ENCODE measurements around the gene NUDC. TPM values are rescaled to one million over a fixed set of nuclear protein-coding genes. Genes with fewer than 3 reads are reported as not detected.

Gene NUDC
- total and polyA plus RNA-seq, 9 of the 15 experiments (the other 6 are each of a cell fraction or from before 2014, with no cell fraction given): 9.8 to 234 (median 149) TPM

GRCh38 chr1:26900815-26901511 lies 20.6 kb upstream of the NUDC start (continued):
- TF ChIP-seq EHMT2 (IDR thresholded peaks at IDR 0.05): 0 out of 2 replicates have a peak, but pooled peaks have one; percentile 20
- TF ChIP-seq, protein P1, sequence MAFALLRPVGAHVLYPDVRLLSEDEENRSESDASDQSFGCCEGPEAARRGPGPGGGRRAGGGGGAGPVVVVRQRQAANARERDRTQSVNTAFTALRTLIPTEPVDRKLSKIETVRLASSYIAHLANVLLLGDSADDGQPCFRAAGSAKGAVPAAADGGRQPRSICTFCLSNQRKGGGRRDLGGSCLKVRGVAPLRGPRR (CRISPR knock-in tag; IDR thresholded peaks at IDR 0.05): no peak
- TF ChIP-seq CHAMP1 (IDR thresholded peaks at IDR 0.05): no peak
- TF ChIP-seq ARHGAP35 (IDR thresholded peaks at IDR 0.05; ENCODE audit: partially characterized antibody): no peak
- no peak for TF ChIP-seq POU5F1 (IDR thresholded peaks at IDR 0.05; ENCODE audit: borderline replicate concordance, low read depth, low read length, partially characterized antibody)
- no peak for TF ChIP-seq GTF2A2 (tag; IDR thresholded peaks at IDR 0.05)
- peak; percentile 68 for TF ChIP-seq RBM25 (IDR thresholded peaks at IDR 0.05; ENCODE audit: low read depth, low read length, severe bottlenecking)
- no peak for TF ChIP-seq RHOXF2B (CRISPR knock-in tag; conservative IDR thresholded peaks at IDR 0.05)
- no peak for TF ChIP-seq ZNF274 (IDR thresholded peaks at IDR 0.05; ENCODE audit: borderline replicate concordance, low read depth, low read length)
- TF ChIP-seq PTRF (tag; IDR thresholded peaks at IDR 0.05): peak; percentile 52; the same call in 1 of the 2 replicates
- TF ChIP-seq CHCHD3 (CRISPR knock-in tag; IDR thresholded peaks at IDR 0.05): no peak
- peak; percentile 90 for TF ChIP-seq ZNF121 (CRISPR knock-in tag; conservative IDR thresholded peaks at IDR 0.05)
- TF ChIP-seq, protein P2, sequence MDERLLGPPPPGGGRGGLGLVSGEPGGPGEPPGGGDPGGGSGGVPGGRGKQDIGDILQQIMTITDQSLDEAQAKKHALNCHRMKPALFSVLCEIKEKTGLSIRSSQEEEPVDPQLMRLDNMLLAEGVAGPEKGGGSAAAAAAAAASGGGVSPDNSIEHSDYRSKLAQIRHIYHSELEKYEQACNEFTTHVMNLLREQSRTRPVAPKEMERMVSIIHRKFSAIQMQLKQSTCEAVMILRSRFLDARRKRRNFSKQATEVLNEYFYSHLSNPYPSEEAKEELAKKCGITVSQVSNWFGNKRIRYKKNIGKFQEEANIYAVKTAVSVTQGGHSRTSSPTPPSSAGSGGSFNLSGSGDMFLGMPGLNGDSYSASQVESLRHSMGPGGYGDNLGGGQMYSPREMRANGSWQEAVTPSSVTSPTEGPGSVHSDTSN (CRISPR knock-in tag; IDR thresholded peaks at IDR 0.05; ENCODE audit: low read depth): no peak
- TF ChIP-seq, protein P2 (tag; conservative IDR thresholded peaks at IDR 0.05; ENCODE audit: low read depth): no peak
- TF ChIP-seq SRSF3 (IDR thresholded peaks at IDR 0.05; ENCODE audit: insufficient read depth, low read length): no peak
- 0 out of 2 replicates have a peak, but pooled peaks have one; percentile 28 for TF ChIP-seq ZNF518B (CRISPR knock-in tag; IDR thresholded peaks at IDR 0.05)
- TF ChIP-seq SRSF7 (optimal IDR thresholded peaks at IDR 0.05; ENCODE audit: low read depth, low read length): no peak
- no peak for TF ChIP-seq NFIC (IDR thresholded peaks at IDR 0.05)
- no peak for TF ChIP-seq KLF10 (CRISPR knock-in tag; IDR thresholded peaks at IDR 0.05)
- no peak; a peak in 1 of 4 replicates for TF ChIP-seq FOXK2 (conservative IDR thresholded peaks at IDR 0.05 in 1 of 2, IDR thresholded peaks at IDR 0.05 in 1 of 2; ENCODE audit: low read depth in 2 of 2)
